Anterior cingulate cortex (tissue), 58 donors: Measurements from ENCODE around the gene MRM3.
"Not testable (repeated sequence)": the region's sequence is repeated elsewhere in the genome, so short reads cannot be mapped to it uniquely, and the experiment has no call there.

Source experiments
- DNase-seq, 58 donors: peaks; one replicate each; lab custom pipeline; 2025; lab: John Stamatoyannopoulos, UW

Gene MRM3

DNA sequence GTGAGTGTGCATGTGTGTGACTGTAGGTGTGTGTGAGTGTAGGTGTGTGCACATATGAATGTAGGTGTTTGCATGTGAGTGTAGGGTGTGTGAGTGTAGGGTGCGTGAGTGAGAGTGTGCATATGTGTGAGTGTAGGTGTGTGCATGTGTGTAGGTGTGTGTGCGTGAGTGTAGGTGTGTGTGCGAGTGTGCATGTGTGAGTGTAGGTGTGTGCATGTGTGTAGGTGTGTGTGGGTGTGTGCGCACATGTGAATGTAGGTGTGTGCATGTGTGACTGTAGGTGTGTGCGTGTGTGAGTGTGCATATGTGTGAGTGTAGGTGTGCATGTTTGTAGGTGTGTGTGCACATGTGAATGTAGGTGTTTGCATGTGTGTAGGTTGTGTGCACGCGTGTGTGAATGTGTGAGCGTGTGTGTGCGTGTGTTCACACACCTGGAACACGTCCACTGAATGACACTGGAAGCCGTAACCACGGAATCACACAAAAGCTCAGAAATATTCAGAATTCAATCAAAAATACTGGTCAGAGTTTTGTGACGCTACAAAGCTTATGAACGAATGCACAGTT lies 30.6 kb downstream of the MRM3 start:
- DNase-seq, result no peak

- no peak for DNase-seq
These were observed 32.2 kb downstream of the MRM3 start for GRCh38 chr17:814371-814770.

DNA sequence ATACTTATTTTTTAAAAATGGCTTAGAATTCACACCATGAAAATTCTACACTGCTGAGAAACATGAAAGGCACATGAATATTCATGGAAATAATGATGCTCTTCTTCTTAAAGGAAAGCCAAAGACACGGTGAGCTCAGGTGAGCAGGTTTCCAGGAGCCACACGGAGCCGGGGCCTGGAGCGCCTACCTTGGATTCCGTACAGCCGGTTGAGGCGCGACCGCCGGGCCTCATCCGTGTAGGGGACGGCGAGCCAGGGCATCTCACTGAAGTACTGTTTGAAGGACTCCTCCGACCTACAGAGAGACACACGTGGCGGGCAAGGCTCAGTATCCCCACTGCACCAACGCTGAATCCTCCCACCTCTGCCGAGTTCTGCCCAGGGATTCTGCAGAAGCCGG lies 37.1 kb downstream of the MRM3 start:
- no peak for DNase-seq

DNA sequence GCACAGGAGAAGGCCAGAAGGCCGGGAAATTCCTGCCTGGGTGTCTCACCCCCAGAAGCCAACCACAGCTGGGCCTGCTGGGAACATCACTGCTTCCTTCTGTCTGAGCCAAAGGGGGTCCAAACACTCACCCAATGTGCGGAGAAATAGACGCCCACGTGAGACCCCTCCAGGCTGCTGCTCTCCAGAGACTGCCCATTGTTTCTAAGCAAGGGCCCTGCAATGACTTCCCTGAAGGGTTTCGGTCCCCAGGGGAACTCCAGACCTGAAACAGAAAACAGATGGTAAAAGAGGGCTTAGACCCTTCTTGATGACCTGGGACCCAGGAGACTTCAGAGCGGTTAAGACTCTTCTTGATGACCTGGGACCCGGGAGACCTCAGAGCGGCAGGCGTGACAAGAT lies 41.3 kb downstream of the MRM3 start:
- DNase-seq, result no peak

- DNase-seq, result peak in 7 of 58 donors; percentile 4 to 43 (median 26)
These were observed 42.2 kb downstream of the MRM3 start for GRCh38 chr17:824378-824777.

- DNase-seq, result no peak
These were observed 43.1 kb downstream of the MRM3 start for GRCh38 chr17:825216-825615.

- DNase-seq, result no peak
These were observed 44.6 kb downstream of the MRM3 start for GRCh38 chr17:826778-827177.

GRCh38 chr17:828761-829160 lies 46.6 kb downstream of the MRM3 start:
- no peak for DNase-seq

- not testable (repeated sequence) for DNase-seq
These were observed 47.5 kb downstream of the MRM3 start for GRCh38 chr17:829614-830013.

- no peak for DNase-seq
These were observed 48.2 kb downstream of the MRM3 start for GRCh38 chr17:830381-830780.

DNA sequence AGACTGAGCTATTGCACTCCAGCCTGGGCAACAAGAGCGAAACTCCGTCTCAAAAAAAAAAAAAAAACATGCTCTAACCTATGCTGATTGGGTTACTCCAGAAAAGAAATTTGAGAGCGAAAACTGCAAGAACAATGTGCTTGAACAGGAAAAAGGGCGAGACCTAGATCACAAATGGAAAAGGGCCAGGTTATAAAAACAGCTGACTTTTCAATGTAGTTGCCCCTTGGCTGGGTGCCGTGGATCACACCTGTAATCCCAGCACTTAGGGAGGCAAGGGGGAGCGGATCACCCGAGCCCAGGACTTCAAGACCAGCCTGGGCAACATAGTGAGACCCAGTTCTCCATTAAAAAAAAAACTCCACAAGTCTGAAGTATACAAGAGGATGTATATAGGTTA lies 48.8 kb downstream of the MRM3 start:
- no peak for DNase-seq

GRCh38 chr17:834136-834535 lies 52.0 kb downstream of the MRM3 start:
- DNase-seq, result no peak

DNA sequence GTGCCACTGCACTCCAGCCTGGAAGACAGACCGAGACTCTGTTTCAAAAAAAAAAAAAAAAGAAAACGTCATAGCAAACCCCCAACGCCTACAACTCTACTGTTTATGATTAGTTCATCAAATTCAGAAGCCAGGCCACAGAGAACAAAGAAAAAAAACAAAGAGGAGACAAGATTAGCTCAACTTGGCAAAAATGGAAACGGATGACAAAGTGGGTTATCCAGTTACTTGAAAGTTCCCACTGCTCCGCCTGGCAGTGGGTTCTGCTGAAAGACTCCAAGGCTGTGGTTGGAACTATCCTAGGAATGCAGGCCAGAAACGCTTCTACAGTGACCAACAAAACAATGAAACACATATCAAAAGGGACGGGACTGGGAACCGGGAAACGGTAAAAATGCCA lies 53.1 kb downstream of the MRM3 start:
- DNase-seq, result no peak

DNA sequence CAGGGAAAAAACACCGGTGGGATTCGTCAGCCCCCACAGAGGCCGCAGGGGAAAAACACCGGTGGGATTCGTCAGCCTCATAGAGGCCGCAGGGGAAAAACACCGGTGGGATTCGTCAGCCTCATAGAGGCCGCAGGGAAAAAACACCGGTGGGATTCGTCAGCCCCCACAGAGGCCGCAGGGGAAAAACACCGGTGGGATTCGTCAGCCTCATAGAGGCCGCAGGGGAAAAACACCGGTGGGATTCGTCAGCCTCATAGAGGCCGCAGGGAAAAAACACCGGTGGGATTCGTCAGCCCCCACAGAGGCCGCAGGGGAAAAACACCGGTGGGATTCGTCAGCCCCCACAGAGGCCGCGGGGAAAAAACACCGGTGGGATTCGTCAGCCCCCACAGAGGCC lies 53.6 kb downstream of the MRM3 start:
- not testable (repeated sequence) for DNase-seq

- DNase-seq, result no peak
These were observed 54.0 kb downstream of the MRM3 start for GRCh38 chr17:836151-836550.

DNA sequence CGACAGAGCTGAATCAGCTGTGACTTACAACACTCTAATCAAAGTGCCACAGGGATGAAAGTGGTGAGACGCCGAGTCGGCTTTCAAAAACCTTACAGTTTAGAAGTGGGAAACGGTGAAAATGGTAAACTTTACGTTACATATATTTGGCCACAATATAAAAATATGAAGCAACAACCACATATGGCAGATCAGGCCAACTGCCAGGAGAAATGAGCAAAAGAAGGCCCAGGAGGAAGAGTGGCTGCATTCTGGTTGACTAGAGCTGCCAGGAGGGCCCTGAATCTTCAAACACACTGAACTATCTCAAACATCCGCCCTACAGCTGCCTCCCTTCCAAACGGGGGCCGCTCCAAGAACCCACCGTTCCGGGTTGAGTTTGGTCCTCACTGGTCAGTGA lies 56.3 kb downstream of the MRM3 start:
- DNase-seq, result no peak

GRCh38 chr17:841313-841712 lies 59.2 kb downstream of the MRM3 start:
- DNase-seq, result peak in 3 of 58 donors; percentile 2 to 16 (median 5)
